Stimulated activated naive CD4-positive, alpha-beta T cell treated with Interleukin-2 at 50 U/mL for 16 hours (primary cell): ENCODE measurements around the gene GPX2.
"Not testable (repeated sequence)": the region's sequence is repeated elsewhere in the genome, so short reads cannot be mapped to it uniquely, and the experiment has no call there.

Experiments
- DNase-seq: peaks from one replicate; lab custom pipeline; 2025; lab: John Stamatoyannopoulos, UW

The GPX2 gene

DNA sequence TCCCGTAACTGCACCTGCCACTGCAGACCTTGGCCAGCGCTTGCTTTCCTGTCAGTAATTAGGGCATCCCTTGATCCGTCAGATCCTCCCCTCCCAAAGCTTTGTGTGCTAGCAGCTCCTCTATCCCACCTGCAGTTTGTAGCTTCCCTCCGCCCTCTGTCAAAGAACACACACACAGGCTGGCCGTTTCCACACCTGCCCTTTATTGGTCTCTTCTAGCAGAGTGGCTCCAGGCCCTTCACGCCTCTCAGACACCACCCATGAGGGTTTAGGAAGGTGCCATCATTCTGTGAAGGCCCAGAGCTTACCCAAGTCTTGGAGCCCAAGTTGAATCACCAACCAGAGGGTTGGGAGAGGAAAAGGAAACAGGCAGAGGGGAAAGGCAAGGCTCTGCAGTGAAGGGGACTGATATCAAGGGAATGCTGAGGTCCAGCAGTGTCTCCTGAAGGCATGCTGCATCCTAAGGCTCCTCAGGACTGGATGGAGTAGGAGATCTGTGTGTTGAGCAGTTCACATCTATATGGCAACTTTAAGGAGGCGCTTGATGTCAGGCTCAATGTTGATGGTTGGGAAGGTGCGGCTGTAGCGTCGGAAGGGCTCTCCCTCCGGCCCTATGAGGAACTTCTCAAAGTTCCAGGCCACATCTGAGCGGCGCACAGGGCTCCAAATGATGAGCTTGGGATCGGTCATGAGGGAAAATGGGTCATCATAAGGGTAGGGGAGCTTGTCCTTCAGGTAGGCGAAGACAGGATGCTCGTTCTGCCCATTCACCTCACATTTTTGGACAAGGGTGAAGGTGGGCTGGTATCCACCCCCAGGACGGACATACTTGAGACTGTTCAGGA, 3.4 kb downstream of the GPX2 start:
- DNase-seq = no peak

DNA sequence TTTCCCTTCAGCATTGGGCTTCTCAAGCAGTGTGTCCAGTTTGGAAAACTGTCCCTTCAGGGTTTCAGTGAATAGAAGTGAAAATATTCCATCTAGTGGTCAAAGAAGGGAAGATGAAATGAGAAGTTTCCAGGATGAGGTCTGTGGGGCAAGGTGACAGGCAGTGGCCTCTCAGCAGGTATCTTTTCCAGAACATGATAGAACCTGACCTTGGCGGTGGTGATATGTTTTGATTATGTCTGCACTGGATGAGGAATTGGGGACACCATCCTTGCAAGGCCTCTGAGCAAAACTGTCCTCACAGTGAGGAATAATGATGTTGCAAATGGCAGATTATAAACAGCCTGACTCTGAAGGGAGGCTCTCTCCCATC, 4.7 kb downstream of the GPX2 start:
- DNase-seq = no peak

DNA sequence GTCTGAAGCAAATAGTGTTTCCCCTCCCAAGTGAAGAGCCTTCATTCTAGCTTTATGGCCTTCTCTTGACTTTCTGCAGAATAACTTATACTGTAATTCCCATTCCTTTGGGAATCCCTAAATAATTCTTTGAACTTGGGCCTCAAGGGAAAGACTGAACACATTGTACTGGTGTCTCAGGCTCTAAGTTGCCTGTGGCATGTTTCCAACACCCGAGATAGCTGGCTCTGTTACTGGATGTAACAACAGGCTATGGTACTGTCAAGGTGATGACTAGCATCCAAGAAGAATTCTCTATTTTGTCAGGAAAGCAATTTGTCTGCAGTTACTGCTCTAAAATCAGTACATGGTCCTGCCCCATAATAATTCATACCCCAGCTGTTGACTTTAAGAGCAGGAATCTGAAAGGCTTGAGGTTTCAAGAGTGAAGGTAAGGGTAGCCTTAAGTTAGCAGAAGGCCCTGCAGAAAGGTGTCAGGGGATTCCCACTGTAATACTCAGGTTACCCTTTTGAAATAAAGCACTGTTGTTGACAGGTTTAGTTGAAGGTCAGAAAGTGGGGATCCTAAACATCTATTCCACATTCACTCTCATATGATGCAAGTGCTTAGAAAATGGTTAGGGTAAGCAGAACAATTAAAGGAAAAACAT, 5.2 kb downstream of the GPX2 start:
- DNase-seq = no peak

DNA sequence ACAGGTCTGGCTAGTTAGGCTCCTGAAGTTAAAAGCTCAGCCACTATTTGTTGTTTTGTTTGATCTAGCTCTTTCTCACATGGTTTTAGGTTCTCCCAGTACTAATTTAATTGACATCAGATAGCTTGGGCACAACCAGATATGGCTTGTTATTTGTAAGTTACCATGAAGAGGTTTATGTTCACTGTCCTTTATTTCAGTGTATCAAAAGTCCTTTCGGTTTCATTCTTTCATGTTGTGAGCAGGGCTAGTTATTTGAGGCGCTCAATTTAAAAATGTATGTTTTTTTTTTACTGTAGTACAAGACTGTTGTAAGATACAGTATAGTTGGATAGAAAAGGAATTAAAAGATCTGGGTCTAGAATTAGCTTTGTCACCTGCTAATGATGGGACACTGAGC, 7.0 kb downstream of the GPX2 start:
- DNase-seq = no peak

DNA sequence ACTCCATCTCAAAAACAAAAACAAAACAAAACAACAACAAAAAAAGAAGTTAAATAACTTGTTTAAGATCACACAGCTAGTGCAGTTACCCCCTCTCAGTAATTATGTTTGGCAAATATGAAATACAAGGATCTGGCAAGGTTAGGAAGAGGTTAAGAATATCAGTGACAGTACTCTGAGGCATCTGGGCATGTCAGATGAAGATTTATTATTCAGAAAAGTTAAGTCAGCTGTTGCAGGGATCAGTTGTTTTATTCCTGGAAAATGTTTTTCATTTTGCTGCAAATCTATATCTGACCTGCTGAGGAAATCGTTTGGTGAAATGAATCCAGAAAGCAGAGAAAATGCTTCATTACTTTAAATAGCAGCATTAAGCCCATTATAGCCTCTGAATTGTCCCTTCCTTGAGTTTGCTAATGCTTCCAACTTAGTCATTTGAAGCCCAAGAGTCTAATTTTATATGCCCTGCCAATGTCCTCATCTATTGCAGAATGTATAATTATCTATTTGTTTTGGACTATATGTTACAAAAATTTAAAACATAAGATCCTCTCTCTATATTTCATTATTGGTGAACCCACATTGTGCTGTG, 8.1 kb downstream of the GPX2 start:
- no peak for DNase-seq

DNA sequence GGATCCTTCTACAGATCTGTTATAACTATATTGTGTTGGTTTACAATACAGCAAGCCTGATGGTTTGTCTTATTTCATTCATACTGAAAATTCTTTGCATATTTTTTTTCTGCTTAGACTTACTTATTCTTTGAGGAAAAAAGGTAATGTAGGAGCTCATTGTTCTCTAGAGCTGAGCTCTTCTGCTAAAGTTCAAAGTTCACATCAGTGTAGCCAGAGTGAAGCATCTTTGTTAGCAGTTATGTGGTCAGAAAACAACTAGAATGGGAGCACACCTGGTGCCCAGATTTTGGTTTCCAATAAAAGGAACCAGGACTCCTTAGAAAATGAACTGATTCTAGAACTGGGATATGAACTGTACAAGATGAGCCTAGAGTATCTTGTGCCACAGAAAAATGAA, 10.3 kb downstream of the GPX2 start:
- DNase-seq = no peak

DNA sequence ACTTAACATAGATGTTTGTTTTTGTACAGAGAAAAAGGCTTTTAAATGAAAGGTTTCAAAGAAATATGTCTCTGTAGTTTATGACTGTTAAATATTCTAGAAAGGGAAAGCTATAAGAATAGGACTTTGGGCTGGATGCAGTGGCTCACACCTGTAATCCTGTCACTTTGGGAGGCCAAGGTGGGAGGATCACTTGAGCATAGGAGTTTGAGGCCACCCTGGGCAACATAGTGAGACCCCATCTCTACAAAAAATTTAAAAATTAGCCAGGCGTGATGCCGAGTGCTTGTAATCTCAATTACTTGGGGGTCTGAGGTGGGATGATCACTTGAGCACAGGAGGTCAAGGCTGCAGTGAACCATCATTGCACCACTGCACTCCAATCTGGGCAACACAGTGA, 11.4 kb downstream of the GPX2 start:
- no peak for DNase-seq

DNA sequence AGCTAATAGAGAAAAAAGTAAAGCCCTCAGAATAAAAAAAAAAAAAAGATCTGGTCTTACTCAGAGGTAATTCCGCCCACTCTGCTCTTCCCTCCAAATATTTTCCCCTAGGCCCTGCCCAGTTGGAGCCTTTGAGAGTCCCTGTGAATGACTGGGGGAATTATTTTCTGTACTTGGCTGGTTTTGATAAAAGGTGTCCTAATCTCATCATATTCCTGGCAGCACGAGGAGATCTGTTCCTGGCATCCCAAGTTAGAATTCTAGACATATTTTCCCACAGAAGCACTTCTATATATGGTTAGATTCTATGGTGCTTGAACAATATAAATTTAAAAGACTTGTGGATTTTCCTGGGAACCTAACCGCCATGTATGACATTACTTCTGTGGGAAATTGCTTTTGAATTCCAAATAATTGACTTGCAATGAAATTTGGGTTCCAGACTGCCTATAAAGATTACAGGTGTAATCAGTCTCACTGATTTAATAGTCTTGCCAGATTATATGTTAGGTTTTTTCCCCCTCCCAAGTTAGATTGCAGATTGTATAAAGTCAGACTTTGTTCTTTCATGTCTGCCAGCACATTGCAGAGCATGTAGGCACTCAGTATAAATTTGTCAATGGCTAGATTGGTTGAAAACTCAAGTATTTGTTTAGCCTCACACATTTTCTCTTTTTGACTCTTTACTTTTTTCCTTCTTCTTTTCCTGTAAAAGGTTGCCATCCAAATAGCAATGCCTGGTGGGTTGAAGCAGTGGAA, 12.3 kb downstream of the GPX2 start:
- DNase-seq = no peak

DNA sequence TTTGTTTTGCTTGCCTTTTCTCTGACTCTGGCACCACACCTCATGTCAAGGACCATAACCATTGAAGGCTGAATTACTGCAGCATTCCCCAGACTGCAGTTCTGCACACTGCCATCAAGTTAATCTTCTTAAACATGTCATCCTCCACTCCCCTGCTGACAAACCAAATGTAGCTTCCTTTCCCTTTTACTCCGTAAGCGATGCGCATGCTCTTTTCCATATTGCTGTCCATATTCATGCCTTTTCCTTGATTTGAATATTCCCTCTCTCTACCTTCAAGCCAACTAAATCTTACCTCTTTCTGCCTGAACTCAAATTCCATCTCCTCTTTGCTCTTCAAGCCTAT, 13.6 kb downstream of the GPX2 start:
- DNase-seq = no peak

DNA sequence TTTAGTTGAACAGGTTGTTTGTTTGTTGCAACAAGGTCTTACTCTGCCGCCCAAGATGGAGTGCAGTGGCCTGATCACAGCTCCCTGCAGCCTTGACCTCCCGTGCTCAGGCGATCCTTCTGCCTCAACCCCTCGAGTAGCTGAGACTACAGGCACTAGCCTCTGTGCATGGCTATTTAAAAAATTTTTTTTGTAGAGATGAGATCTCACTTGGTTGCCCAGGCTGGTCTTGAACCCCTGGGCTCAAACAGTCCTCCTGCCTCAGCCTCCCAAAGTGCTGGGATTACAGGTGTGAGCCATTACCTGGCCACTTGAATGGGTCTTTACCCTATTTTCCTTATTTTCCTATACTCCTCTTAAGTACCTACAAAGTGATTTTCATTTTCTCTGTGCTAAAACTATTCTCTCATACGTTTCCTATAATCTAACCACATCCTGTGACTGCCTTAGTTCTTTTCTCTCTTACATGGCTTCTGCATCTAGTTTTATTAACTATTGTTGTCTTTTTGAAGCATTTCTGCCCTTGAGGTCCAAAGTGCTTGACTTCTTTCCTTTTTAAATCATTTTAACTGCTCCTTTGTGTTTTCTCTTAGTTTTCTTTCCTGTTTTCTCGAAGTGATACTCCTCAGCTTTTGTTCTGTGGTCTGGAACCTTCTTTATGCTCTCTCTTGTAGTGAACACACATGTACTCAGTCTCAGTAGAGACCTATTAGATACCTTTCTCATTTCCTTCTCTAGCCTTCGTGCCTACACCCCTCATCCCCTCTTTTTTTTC, 14.1 kb downstream of the GPX2 start:
- no peak for DNase-seq

DNA sequence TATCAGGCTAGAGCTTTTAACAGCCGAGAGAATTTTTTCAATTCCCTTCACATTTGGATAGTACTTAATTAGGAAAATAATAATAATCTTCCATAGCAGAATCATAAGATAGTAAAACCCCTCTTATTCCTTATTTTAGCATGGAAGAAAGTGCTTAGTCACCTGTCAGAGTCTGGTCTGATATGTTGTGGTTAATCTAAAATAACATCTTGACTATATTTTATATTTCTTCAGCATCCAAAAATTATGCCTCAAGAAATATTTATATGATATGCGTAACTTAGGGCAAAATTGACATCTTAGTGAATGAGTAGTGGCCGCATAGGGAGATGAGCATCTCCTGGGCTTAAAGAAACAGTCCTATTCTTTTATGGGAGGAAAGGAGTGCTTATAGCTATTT, 15.5 kb downstream of the GPX2 start:
- no peak for DNase-seq

DNA sequence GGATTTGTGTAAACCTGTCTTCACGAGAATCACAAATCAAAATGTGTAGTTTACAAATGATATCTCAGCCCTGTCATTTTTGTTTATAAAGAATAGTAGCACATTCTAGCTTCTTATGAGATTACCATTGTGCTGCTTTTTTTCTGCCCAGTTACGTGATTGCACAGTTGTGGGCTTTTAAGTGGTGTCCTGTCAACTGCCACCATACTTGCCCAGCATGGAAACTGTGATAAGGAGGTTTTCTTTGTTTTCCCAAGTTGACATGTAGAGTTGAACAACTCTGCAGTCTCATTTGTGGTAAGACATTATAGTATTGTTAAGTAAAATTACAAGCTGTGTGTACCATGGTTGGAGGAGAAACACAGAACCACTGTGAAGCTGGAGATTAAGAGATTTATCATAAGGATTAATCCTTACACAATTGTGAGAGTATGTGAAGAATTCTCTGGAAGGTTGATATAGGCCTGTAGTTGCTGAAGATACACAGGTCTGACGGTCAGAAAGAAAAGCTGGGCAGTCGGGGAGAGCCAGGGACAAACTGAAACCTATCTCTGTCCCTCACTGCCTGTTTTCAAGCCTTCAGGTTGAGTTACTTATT, 16.0 kb downstream of the GPX2 start:
- DNase-seq = no peak

DNA sequence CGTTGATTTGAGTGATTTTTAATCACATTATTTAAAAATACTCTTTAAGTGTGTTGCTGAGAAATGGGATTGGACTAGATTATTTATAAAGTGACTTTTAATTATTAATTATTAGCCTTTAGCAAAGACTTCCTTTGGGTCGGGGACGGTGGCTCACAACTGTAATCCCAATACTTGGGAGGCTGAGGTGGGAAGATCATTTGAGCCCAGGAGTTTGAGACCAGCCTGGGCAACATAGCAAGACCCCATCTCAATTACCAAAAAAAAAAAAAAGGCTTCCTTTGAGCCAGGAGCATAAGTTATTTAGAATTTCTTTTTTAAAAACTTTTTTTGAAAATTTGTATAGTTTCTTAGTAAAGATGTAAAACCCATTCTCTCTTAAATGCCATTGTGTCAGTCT, 19.5 kb downstream of the GPX2 start:
- no peak for DNase-seq

DNA sequence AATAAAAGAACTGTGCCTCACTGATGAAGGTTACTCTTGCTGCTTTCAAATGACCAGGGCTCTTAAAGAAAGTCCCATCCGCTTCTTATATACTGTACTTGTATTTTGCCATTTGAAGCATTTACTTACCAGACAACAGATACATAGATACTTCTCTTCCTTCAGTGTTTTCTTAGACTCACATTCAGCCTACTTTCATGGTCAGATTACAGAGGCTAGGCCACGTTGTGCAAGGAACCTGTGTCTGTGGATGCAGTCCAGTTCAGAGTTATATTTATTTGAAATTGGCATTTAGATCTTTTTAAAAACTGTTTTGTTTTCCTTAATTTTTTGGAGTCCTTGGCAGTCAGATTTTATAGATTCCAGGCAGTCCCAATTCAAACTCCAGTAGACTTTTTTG, 22.1 kb downstream of the GPX2 start:
- no peak for DNase-seq

DNA sequence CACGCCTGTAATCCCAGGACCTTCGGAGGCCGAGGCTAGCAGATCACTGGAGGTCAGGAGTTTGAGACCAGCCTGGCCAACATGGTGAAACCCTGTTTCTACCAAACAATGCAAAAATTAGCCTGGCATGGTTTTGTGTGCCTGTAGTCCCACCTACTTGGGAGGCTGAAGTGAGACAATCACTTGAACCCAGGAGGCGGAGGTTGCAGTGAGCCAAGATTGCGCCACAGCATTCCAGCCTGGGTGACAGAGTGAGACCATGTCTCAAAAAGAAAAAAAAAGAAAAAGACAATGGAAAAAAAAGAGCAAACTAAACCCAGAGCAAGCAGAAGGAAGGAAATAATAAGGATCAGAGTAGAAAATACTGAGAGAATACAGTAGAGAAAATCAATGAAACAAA, 22.9 kb downstream of the GPX2 start:
- no peak for DNase-seq

DNA sequence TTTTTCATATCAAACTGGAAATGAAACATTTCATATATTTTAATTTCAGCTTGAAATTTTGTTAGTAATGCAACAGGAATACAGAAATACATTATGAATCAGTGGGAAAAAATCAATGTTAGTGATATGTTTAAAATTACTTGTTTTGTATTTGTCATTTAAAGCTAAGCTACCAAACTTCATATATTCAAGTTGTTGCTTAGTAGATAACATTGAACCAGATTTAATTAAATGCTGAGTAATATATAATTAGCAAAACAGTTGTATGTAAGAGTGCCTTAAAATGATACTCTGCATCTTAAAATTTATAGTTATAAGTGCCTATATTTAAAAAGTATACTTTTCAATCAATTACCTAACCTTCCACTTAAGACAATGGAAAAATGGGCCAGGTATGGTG, 23.3 kb downstream of the GPX2 start:
- no peak for DNase-seq

DNA sequence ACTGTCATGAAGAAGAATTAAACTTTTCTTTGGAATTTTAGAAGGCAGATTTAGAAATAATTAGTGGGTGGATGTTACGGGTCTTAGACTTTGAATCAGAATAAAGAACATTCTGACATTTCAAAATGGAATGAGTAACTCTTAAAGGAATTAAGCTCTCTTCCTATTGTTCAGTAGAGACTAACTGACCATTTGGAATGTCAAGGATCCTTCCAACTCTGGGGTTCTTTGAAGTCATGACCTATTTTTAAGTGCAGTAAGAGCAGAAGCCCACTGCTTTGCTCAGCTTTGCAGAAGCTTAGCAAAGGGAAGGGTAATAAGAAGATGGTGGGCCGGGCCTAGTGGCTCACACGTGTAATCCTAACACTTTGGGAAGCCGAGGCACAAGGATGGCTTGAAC, 24.3 kb downstream of the GPX2 start:
- no peak for DNase-seq

DNA sequence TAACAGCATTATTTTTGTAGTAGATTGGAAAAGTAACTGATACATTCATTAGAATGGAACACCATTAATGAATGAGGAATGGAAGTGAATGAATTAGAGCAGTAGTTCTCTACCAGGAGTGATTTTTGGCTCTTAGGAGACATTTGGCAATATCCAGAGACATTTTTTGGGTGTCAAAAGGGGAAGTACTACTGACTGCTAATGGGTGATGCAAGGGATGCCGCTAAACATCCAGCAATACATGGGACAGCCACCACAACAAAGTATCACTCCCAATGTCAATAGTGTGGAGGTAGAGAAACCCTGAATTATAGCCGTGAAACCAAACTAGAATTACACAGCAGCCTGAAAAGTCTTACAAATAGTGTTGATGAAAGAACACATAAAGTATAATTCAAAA, 26.7 kb downstream of the GPX2 start:
- DNase-seq = no peak

DNA sequence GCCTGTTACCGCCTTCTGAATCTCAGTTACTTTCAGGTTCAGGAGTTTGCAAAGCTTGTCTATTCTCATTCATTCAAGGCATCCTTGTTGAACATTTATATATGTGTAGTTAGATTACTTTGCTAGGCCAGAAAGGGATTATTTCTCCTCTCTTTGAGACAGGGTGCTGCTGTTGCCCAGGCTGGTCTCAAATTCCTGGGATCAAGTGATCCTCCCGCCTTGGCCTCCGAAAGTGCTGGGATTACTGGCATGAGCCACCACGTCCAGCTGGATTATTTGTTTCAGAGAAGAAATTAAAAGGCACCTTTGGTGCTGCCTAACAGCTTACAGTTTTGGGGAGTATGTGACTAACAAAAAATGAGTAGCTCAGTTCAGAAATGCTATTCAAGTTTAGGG, 27.5 kb downstream of the GPX2 start:
- DNase-seq = no peak

DNA sequence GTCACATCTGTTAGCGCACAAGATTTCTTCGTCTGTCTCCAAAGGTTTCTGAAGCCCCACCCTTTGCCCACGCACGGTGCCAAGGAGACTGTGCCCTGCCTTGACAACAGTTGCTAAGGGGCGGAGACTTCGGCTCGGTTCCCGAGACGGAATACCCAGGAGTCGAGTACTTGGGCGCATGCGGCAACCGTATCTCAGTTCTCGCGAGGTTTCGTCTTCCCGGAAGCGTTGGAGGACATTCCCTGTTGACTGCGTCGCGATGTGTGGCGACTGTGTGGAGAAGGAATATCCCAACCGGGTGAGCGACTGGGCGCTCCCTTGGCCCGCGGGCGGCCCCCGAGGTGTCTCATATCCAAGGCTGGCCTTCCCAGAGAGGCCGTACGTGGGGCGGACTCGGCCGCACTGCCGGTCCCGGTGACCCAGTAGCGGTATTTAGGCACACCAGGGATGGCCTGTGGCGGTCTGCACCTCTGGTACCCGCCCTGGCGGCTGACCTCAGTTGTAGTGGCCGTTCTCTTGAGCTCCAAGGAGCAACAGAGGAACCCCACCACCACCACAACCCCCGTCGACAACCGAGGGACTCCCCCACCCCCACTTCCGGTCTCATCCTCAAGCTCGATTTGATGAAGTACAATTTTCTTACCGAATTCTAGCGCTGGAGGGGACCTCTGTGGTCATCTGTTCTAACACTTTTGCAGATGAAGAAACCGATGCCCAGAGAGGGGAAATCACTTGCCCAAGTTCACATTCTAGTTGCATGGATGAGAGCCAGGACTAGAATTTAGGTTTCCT, 28.1 kb downstream of the GPX2 start, which contains the start of gene CHURC1:
Gene CHURC1 (plus strand): TSS at position 219 of the 792 bp plus-strand sequence. CDS start 41 bp downstream, at position 260.
- DNase-seq = peak; percentile 97

DNA sequence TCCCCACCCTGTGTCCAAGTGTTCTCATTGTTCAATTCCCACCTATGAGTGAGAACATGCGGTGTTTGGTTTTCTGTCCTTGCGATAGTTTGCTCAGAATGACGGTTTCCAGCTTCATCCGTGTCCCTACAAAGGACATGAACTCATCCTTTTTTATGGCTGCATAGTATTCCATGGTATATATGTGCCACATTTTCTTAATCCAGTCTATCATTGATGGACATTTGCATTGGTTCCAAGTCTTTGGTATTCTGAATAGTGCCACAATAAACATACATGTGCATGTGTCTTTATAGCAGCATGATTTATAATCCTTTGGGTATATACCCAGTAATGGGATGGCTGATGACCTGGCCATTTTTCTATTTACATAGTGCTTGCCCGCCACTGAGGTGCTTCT, 29.1 kb downstream of the GPX2 start:
- DNase-seq = not testable (repeated sequence)
